ENCODE results near the gene NRG2.

Gene NRG2

DNA sequence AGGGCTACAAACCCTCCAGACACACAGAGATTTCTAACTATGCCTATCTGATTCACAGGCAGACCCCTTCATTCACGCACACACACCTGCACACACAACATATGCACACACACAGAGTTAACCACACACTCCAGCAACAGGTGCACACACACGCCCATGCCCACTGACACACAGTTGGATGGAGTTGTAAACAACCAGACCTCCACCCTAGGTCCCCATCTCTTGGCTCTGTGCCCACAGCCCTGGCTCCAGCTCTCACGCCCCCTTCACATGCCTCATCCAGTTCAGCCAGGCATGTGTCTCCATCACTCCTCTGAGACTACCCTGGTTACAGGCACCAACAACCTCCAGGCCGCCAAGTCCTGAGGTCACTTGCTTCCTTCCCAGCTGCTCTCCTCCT is 186.4 kb downstream of the NRG2 start:
- no peak for DNase-seq (ENCODE audit: low read depth in 3 of 3)

DNA sequence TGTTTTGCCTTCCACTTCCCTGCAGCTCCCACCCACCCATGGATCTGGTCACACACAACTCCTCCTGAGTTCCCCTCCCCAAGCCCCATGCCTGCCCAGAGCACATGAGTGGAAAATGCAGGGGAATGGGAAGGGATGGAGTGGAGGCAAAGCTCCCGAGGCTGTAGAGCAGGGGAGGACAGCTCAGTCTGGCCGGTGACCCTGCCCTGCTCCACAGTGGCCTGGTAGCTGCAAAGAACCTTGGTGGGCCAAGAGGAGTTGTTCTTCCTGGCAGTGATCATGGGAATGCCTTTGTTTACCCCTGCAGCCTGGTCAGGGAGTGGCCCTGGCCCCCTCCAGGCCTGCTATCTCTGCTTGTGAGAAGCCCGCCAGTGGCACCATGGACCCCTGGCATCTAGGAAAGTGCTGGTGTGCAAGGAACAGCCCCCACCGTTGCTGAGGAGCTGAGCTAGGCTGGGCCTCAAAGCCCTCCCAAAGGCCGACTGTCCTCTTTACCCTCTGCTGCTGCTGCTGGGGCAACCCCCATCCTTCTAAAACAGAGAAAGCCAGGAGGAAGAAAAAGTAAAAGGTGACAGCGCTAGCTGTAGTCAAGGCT is 187.1 kb downstream of the NRG2 start:
- DNase-seq (ENCODE audit: low read depth in 3 of 3), result no peak

DNA sequence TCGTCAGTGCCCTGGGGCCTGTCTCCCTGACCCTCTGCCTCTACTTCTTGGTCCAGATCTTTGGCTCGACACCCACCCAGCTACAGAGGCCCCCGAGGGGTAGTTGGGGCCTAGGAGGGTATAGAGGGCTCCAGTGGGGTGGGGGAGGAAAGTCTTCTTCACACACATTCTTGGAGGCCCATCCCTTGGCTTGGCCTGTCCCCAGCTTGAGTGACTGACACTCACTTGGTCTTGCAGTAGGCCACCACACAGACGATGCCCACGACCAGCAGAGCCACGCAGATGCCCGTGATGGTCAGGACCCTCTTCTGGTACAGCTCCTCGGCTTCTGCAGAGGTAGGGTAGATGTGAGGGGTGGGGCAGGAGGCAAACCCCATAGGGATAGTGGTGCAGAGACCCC is 187.6 kb downstream of the NRG2 start:
- DNase-seq (ENCODE audit: low read depth in 3 of 3), result no peak

- DNase-seq (ENCODE audit: low read depth in 3 of 3), result no peak
Measured at GRCh38 chr5:139854953-139855352, 188.1 kb downstream of the NRG2 start.

GRCh38 chr5:139854029-139854605 is 189.0 kb downstream of the NRG2 start:
- DNase-seq (ENCODE audit: low read depth in 3 of 3), result no peak

GRCh38 chr5:139852696-139853095 is 190.4 kb downstream of the NRG2 start:
- DNase-seq (ENCODE audit: low read depth in 3 of 3), result no peak

DNA sequence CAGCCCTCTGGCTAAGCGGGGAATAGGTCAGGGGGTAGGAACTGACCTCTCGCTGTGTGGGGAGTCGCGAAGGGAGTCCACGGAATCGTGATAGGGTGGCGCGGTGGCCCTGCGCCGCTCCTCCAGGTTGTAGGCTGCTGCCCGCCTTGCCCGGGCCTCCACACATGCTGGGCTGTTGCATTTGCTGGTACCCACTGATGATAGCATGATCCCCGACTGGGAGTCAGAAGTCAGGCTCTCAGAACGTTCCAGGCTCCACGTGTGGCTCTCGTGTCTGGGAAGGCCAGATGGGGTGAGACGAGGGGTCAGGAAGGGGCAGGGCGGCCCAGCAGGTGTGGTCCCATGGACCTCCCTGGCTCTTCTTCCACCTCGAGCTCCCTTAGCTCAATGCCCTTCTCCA is 191.5 kb downstream of the NRG2 start:
- DNase-seq (ENCODE audit: low read depth in 3 of 3), result no peak

GRCh38 chr5:139850423-139851016 is 192.6 kb downstream of the NRG2 start:
- DNase-seq (ENCODE audit: low read depth in 3 of 3), result no peak

- no peak for DNase-seq (ENCODE audit: low read depth in 3 of 3)
Measured at GRCh38 chr5:139849942-139850341, 193.2 kb downstream of the NRG2 start.

GRCh38 chr5:139849501-139849900 is 193.6 kb downstream of the NRG2 start:
- no peak for DNase-seq (ENCODE audit: low read depth in 3 of 3)

DNA sequence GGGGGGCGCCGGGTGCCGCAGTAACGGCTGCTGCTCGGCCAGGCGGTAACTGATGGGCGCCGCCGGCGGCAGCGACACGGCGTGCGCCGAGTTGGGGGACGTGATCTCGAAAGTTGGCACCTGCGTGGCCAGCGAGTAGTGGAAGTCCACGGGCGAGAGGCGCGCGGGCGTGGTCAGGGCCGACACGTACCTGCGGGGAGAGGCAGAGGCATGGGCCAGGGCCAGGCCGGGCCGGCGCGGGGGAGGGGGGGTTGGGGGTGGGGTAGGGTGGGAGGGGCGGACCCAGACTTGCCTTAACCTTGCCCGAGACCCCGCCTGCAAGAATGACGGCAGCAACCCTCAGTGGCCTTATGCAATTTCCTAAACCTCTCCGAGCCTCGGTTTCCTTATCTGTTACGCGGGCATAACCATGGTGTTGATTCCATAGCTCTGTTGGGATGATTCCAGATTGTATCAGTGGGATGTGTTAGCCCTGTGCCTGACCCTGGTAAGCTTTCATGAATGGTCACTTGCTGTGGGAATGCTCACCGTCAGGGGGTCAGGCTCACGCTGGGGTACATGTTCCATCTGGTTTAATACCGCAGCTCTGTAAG is 194.5 kb downstream of the NRG2 start:
- peak in 2 of 3 experiments; percentile 5 to 17 for DNase-seq (ENCODE audit: low read depth in 3 of 3)

GRCh38 chr5:139847790-139848507 is 195.2 kb downstream of the NRG2 start:
- DNase-seq (ENCODE audit: low read depth in 3 of 3), result peak; percentile 59 to 66 (median 60)

GRCh38 chr5:139847091-139847490 is 196.0 kb downstream of the NRG2 start:
- no peak for DNase-seq (ENCODE audit: low read depth in 3 of 3)

DNA sequence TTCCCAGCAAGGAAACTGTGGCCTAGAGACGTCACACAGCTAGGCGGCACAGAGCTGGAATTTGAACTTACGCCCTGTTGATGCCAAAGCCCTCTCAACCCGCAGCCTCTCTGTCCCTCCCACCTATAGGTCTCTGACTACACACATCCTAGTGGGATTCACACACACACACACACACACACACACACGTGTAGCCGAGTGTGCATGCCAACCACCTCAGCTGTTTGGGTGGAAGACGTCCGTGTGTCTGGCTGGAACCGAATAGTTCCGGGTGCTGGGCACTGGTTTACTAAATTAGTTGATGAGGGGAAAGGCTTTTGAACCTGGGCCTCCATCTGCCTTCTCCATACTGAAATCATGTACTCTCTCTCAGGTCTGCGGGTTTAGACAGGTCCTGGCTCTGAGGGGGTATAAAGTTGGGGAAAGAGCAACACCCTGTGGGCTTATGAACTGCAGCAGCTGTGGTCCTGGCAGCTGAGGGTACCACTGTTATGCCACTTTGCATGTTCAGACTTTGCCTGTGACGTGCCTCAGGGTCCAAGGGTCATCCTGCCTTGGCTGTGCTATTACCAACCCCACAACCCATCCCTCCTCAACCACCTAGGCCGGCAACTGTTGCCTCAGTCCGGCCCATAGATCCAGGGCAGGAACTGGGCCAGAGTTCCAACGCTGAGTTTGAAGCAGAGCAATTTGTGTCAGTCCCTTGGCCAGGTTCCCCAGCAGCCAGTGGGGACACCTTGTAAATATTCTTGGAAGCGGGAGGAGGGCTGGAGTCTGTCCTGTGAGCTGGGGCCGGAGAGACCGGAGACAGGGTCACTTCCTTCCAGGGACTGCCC is 197.0 kb downstream of the NRG2 start:
- no peak for DNase-seq (ENCODE audit: low read depth in 3 of 3)

- peak; percentile 39 to 44 (median 43) for DNase-seq (ENCODE audit: low read depth in 3 of 3)
Measured at GRCh38 chr5:139844472-139845145, 198.5 kb downstream of the NRG2 start.

DNA sequence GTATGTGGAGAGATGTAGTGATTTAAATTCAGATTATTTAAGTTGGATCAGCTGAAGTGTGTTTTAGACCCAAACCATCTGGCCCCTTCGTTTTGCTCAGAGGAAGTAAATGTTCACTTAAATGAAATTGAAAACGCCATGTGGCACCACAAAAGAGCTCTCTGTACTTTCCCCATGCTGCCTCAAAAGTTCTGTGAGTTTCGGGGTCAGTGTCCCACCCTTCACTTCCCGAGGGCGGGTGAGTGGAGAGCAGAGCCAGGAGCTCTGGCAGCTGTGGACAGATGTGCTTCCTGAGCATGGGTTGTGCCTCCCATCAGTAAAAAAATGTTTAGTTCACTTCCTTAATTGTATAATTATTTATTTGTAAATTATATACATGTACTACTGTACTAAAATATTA is 199.1 kb downstream of the NRG2 start:
- no peak for DNase-seq (ENCODE audit: low read depth in 3 of 3)

DNA sequence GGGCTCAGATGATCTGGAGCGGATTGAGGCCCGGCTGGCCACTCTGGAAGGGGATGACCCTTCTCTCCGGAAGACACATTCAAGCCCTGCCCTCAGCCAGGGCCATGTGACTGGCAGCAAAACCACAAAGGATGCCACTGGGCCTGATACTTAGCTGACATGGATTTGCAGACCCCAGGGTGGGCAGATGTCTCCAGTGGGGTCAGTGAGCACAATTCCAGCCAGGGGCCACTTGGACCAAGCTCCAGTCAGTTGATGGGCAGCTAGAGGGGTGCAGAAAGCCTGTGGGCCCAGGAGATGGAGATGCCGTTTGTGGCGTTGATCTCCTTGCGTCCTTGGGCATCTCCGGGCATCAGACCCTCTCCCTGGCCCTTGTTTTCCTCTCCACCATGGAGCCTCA is 200.8 kb downstream of the NRG2 start:
- DNase-seq (ENCODE audit: low read depth in 3 of 3), result no peak

GRCh38 chr5:139841549-139841948 is 201.6 kb downstream of the NRG2 start:
- no peak for DNase-seq (ENCODE audit: low read depth in 3 of 3)

- DNase-seq (ENCODE audit: low read depth in 3 of 3), result no peak
Measured at GRCh38 chr5:139839918-139840317, 203.2 kb downstream of the NRG2 start.

DNA sequence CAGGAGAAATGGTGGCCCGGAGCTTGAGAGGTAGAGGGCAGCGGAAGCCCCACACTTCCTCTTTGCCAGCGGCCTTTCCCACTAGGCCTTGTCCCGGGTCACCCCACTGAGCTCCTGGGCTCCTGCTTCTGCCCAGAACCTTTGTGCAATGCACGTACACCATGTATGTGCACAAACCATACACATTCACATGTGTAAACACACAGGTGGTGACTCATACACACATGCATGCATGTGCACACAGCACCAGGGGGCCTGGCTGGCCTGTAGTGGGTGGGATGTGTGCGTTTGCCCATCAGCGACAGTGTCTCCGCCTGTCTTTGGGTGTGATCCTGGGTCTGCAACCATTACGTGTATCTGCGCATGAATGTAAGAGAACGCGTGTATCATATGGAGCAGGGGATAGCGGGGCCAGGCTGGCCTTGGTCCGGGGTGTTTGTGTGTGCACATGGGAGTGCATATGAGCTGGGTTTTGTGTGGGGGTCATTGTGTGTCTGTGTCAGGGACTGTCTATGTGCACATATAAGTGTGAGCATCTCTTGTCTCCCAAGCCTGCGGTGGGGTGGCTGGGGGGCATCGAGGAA is 203.8 kb downstream of the NRG2 start:
- no peak for DNase-seq (ENCODE audit: low read depth in 3 of 3)
